Measurements from ENCODE around the gene OGT. TPM values are rescaled to one million over a fixed set of nuclear protein-coding genes. Genes with fewer than 3 reads are reported as not detected.
"Not testable (repeated sequence)": the region's sequence is repeated elsewhere in the genome, so short reads cannot be mapped to it uniquely, and the experiment has no call there.

Gene OGT
- 10 to 100 TPM; 64.7 to 68.8 TPM for total RNA-seq
- long read RNA-seq, full-length matches to known transcripts = 4 of 15 reads
- long read RNA-seq, partial matches to known transcripts = 6 of 15 reads
- long read RNA-seq, other reads (novel, unspliced or antisense) = 5 of 15 reads

GRCh38 chrX:71532753-71533425 lies at the start of gene OGT:
Gene OGT (plus strand): TSS chrX:71533104. CDS start chrX:71533300, 196 bp downstream.
- intact Hi-C loops (cut with DNase I) = no loop called here
- peak; percentile 95 to 96 for ATAC-seq
- peak; percentile 94 for DNase-seq

GRCh38 chrX:71487814-71488213 lies 45.1 kb upstream of the OGT start:
- ATAC-seq = no peak
- intact Hi-C loops (cut with DNase I) = no loop called here
- no peak for DNase-seq

DNA sequence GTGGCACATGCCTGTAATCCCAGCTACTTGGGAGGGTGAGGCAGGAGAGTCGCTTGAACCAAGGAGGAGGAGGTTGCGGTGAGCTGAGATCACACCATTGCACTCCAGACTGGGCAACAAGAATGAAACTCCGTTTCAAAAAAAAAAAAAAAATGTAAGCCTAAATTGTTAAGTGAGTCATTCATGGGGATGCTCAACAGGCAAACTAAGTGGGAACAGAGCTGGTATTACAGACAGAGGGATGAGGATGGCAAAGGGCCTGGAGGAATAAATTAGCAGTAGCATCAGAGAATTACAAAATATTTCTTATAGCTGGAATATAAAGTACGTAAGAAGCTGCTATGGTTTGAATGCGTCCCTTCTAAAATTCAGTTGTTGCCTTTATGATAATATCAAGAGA lies 43.4 kb upstream of the OGT start:
- DNase-seq (no peak), ATAC-seq (no peak)
- intact Hi-C loops (cut with DNase I) = no loop called here

DNA sequence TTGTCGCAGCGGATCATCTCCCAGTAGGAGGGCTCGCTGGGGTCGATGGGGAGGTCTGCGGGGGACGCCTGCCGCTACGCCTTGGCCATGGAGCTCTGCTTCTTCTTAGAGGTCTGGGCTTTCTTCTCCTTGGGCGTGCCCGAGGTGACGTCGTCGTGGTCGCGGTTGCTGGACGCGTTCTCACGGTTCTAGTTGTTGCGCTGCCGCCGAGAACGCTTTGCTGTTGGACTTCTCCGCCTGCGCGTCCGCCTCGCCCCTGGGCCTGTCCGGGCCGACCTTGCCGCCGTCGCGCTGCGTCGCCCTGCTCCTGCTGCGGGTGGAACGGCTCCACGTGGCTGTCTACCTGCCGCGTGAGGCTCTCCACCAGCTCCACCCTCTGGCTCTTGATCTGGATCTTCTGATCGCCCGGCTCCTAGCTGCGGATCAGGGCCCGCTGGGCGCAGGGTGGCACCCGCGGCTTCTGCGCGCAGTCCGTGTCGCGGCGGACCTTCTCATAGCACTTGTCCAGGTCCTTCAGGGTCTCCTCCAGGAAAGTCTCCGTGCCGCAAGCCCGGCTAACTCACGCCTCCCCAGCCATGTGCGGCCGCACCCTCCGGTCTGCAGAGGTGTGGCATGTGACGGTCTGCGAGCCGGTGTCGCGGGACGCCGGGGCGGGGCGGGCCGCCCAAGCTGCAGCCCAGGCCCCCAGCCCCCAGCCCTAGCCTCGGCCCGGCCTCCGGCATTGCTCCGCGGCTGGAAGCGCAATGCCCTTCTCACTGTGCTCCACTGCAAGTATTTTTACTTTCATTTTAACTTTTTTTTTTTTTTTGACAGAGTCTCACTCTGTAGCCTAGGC lies 40.5 kb upstream of the OGT start:
- ATAC-seq (peak; percentile 75 to 87), DNase-seq (peak; percentile 61)
- intact Hi-C loops (cut with DNase I) = no loop called here

- intact Hi-C loops (cut with DNase I) = no loop called here
- DNase-seq (peak; percentile 22), ATAC-seq (peak; percentile 21 to 46)
Measured at GRCh38 chrX:71493111-71493613, 39.7 kb upstream of the OGT start.

GRCh38 chrX:71495979-71496378 lies 36.9 kb upstream of the OGT start:
- intact Hi-C loops (cut with DNase I); ATAC-seq; DNase-seq: not testable (repeated sequence)

DNA sequence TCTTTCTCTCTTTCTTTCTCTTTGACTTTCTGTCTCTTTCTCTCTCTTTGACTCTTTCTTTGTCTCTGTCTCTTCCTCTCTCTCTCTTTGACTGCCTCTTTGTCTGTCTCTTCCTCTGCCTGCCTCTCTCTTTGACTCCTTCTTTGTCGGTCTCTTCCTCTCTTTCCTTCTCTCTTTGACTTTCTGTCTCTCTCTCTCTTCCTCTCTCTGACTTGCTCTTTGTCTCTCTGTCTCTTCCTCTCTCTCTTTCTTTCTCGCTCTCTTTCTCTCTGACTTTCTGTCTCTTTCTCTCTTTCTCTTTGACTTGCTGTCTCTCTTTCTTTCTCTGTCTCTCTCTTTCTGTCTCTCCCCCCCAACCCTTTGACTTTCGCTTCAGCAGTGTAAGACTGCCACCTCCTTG lies 36.4 kb upstream of the OGT start:
- ATAC-seq (no peak), DNase-seq (no peak)
- intact Hi-C loops (cut with DNase I) = no loop called here

DNA sequence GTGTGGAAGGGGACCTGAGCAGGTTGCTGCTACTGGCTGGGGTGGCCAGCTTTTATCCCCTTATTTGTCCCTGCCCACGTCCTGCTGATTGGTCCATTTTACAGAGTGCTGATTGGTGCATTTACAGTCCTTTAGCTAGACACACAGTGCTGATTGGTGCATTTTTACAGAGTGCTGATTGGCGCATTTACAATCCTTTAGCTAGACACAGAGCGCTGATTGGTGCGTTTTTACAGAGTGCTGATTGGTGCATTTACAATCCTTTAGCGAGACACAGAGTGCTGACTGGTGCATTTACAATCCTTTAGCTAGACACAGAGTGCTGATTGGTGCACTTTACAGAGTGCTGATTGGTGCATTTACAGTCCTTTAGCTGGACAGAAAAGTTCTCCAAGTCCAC lies 30.8 kb upstream of the OGT start:
- ATAC-seq; intact Hi-C loops (cut with DNase I); DNase-seq: not testable (repeated sequence)

DNA sequence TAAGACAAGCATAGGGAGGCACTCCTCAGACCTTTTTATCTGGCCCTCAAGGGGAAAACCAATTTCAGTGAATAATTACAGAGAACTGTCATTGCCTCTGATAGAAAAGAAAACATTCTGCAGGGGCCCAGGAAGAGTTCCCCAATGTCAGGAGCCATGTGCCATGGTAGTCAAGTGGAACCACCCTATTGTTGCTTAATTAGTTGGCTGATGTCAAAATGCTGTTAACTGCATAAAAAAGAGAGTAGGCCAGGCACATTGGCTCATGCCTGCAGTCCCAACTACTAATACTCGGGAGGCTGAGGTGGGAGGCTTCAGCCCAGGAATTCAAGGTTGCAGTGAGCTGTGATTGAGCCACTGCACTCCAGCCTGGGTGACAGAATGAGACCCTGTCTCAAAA lies 28.6 kb upstream of the OGT start:
- DNase-seq = no peak
- intact Hi-C loops (cut with DNase I) = no loop called here
- ATAC-seq = no peak

DNA sequence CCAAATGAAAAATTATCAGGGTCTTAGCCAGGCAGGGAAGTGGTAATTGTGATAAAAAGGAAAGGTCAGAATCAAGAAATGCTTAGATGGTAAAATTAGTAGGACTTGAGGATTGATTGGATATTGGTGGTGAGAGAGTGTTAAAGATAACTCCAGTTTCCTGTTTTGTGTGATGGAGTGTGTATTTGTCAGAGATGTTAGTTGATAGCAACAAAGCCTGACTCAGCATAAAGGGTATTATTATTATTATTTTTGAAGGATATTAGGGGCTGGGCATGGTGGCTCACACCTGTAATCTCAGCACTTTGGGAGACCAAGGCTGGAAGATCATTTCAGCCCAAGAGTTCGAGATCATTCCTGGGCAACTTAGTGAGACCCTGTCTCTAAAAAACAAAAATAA lies 23.6 kb upstream of the OGT start:
- DNase-seq = no peak
- no peak for ATAC-seq
- intact Hi-C loops (cut with DNase I) = no loop called here

DNA sequence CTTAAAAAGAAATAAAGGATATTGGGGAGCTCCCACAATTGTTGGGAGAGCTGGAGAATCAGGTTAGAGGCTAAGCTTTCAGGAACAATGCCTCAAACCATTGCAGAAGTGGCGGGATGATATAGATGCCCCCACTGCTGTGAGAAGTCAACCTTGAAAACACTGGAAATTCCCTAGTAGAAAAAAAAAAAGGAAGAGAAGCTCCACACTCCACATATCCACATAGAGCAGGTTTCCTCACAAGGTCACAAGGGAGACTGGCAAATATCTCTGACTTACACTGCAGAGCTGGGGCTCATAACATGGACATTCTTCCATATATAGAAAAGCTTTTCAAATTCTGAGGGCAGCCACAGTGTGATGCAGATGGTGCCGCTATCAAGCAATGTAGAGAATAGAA lies 22.7 kb upstream of the OGT start:
- DNase-seq (no peak), ATAC-seq (no peak)

GRCh38 chrX:71513731-71514130 lies 19.2 kb upstream of the OGT start:
- DNase-seq; intact Hi-C loops (cut with DNase I); ATAC-seq: not testable (repeated sequence)

More for the DNA sequence above, 22.7 kb upstream of the OGT start:
- intact Hi-C loops (cut with DNase I) = no loop called here

GRCh38 chrX:71514367-71515037 lies 18.4 kb upstream of the OGT start:
- intact Hi-C loops (cut with DNase I) = no loop called here
- ATAC-seq (peak; percentile 30 to 70), DNase-seq (no peak)

DNA sequence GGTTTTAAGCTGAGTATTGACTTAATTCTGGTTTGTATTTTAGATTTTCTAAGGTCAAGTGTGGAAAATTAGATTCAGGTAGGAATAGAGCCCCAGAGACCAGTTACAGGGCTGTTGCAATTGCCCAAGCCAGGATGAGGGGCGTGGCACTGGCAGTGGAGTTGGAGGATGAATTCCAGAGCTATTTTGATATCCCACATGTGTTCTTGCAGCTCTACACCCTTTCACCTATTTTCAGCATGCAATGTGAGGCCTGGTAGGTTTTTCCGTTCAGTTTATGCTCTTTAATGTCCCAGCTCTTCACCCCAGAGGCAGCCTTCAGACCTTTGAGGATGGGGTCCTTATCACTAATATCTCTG lies 17.9 kb upstream of the OGT start:
- ATAC-seq (peak; percentile 70 to 94), DNase-seq (no peak)
- intact Hi-C loops (cut with DNase I) = no loop called here

DNA sequence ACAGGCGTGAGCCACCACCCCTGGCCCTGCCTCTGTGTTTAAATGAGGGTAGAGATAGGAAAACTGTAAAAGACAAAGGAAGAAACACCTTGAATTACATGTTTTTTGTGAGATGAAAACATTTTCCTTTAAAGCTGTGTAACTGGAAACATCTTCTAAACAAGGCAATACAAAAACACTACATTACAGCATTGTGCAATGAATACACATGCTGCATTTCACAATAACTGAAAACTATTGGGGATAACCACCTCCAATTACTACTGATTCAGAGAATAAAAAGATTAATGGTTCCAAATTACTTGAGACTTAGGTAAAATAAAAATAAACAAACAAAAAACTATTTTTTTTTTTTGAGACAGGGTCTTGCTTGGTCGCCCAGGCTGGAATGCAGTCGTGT lies 7.6 kb upstream of the OGT start:
- DNase-seq (no peak), ATAC-seq (no peak)
- intact Hi-C loops (cut with DNase I) = no loop called here

DNA sequence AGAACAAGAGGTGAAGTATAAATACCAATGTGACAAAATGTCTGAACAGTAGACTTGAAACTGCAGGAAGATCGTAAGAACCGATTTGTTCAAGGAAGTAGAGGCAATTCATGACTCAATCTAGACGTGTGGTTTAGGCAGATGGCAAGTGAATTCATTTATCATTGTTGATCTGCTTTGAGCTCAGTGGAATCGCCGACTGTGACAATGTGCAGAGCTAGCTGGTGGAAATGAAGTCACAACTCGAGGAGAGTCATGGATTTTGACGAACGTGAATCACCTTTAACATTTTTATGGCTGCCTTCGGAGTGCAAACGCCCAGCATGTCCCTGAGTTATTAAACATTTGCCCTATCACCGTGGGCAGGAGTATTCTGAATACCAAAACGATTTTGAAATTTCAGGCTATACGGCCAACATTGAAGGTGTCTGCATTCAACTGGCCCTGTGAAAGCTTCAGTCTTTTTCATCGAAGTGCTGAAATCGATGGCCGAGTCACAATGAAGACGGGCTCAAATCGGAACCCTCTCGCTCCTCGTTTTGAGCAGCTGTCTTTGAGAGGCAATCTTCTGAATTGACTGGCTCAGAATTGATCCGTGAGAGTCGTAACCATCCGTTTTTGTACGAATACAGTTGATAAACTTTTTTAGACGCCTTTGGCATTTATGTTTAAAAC lies 689 bp upstream of the OGT start:
- ATAC-seq (peak; percentile 1 to 15), DNase-seq (no peak)
- intact Hi-C loops (cut with DNase I) = no loop called here

DNA sequence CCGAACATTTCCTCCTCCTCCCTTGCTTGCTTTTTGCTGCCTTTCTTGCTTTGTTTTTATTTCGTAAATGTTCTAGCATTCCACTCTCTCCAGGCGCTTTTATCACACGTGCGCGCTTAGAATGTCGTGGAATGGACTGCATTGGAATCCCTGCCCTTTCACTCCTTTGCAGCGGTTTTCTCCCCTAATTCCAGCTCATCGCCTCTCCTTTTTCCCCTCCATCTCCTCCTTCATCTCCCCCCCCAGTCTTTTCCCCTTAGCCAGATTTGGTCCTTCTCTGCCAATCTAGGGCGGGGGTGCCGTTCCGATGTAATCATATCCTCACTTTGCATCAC lies 579 bp downstream of the OGT start:
- no peak for DNase-seq
- ATAC-seq = peak in 1 of 2 donors; percentile 3
- intact Hi-C loops (cut with DNase I) = no loop called here

GRCh38 chrX:71533851-71534561 lies 1.1 kb downstream of the OGT start:
- peak; percentile 56 for DNase-seq
- ATAC-seq = peak; percentile 44 to 73
- intact Hi-C loops (cut with DNase I) = no loop called here

Measured in left cardiac atrium (tissue), 4 donors.